Measurements from ENCODE around the gene CHCHD6. TPM values are rescaled to one million over a fixed set of nuclear protein-coding genes. Genes with fewer than 3 reads are reported as not detected.

CHCHD6 gene
- total RNA-seq, 4 donors from 2014 or later, result 13.4 to 22.0 (median 16.1) TPM

DNA sequence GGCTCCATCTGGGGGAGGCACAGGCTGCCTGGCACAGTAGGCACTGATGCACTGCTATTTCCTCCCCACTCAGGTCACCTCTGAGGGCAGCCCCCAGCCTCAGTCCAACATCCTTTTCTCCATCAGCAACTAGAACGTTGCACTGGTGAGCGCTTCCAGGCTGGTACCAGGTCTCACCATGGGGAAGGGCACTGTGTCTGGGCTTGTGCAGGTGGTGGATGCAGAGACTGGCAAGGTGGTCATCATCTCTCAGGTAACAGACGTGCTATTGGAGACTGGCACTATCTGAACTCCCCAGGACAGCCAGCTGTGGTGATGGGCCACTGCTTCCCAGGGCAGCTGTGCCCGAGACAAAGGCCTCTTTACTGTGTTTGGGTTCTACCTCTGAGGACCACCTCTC is 40.8 kb upstream of the CHCHD6 start:
- no peak for DNase-seq (ENCODE audit: low spot score in 2 of 2)
- Histone ChIP-seq H3K9me3 (no peaks in the 10 kb centered on the region), H3K36me3 (no peaks in the 10 kb centered on the region), H3K4me1 (no peaks in the 10 kb centered on the region), H3K4me3 (no peak overlapping the region), H3K27ac (no peak overlapping the region), H3K27me3 (peaks cover 61% of the 10 kb centered on the region)
- TF ChIP-seq POLR2A (IDR thresholded peaks at IDR 0.05) (no peak), CTCF (IDR thresholded peaks at IDR 0.05) (no peak), EP300 (IDR thresholded peaks at IDR 0.05) (no peak), POLR2AphosphoS5 (IDR thresholded peaks at IDR 0.05) (no peak)
- 60% methylated on average over 1 of the region's 4 CpGs for WGBS

DNA sequence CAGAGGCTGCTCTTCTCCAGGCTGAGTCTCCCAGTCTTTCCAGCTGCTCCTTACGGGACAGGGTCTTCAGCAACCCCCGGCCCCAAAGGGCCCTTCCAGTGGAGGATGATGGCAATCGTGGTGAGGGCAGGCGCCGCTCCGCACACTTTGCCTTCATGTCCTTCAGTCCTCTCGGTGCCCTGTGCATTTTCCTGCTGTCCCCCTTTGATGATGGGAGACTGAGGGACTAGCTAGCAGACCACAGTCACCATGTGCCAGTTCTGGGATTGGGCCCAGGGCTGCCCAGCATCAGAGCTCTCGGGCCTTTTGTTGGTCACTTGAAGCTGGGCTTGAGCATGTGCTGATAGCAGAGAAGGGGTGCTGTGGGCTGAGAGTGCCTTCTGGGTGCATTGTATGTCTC is 40.3 kb upstream of the CHCHD6 start:
- no peak for TF ChIP-seq CTCF (IDR thresholded peaks at IDR 0.05)
- TF ChIP-seq POLR2A (IDR thresholded peaks at IDR 0.05), result no peak
- no peak for TF ChIP-seq POLR2AphosphoS5 (IDR thresholded peaks at IDR 0.05)
- no peak for TF ChIP-seq EP300 (IDR thresholded peaks at IDR 0.05)
- DNase-seq (ENCODE audit: low spot score in 2 of 2), result no peak
- 91% methylated on average over 5 of the region's 8 CpGs for WGBS

DNA sequence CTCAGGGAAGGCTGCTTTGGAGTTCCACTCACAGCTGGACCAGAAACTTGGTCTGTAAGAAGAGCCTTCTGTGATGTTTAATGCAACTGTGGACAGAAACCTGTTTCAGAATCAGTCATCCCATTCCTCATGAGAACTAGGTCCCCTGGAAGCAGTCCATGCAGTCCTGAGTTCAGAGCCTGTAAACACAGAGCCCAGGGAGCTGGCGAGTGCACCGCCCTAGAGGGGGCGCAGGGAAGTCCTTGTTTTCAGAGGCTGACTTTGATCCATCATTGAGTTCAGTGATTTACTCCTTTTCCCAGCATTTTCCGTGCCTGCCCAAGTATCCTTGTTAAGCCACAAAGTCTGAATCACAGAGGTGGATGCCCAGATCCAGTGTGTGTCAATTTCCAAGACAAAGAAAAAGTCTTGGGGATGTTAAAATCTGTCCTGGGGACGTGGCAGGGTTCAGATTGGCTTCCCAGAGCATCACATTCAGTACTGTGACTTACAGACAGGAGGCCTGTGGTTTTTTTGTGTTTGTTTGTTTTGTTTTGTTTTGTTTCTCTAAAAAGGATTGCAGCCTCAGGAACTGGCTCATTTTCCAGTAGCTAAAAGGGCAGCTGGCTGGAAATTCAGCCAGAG is 39.3 kb upstream of the CHCHD6 start:
- H3K27ac ChIP-seq, result no peak overlapping the region
- TF ChIP-seq EP300 (IDR thresholded peaks at IDR 0.05) (no peak), POLR2AphosphoS5 (IDR thresholded peaks at IDR 0.05) (no peak), POLR2A (IDR thresholded peaks at IDR 0.05) (no peak), CTCF (IDR thresholded peaks at IDR 0.05) (no peak)
- no peak for DNase-seq (ENCODE audit: low spot score in 2 of 2)
- H3K9me3 ChIP-seq, result no peaks in the 10 kb centered on the region
- WGBS, result 32% methylated on average over 4 of the region's 5 CpGs
- H3K4me1 ChIP-seq, result no peaks in the 10 kb centered on the region
- H3K4me3 ChIP-seq, result no peak overlapping the region
- no peaks in the 10 kb centered on the region for H3K36me3 ChIP-seq
- H3K27me3 ChIP-seq, result peaks cover 53% of the 10 kb centered on the region

More for the DNA sequence above, 40.3 kb upstream of the CHCHD6 start:
- Histone ChIP-seq H3K36me3 (no peaks in the 10 kb centered on the region), H3K4me3 (no peak overlapping the region), H3K9me3 (no peaks in the 10 kb centered on the region), H3K27me3 (peaks cover 61% of the 10 kb centered on the region), H3K27ac (no peak overlapping the region), H3K4me1 (no peaks in the 10 kb centered on the region)

GRCh38 chr3:126665221-126665936 is 38.7 kb upstream of the CHCHD6 start:
- Histone ChIP-seq H3K9me3 (no peaks in the 10 kb centered on the region), H3K27ac (no peak overlapping the region), H3K4me3 (no peak overlapping the region), H3K27me3 (peaks cover 46% of the 10 kb centered on the region), H3K4me1 (no peaks in the 10 kb centered on the region), H3K36me3 (no peaks in the 10 kb centered on the region)
- WGBS, result 70% methylated on average over 5 of the region's 6 CpGs
- TF ChIP-seq POLR2A (IDR thresholded peaks at IDR 0.05) (no peak), POLR2AphosphoS5 (IDR thresholded peaks at IDR 0.05) (no peak), CTCF (IDR thresholded peaks at IDR 0.05) (no peak), EP300 (IDR thresholded peaks at IDR 0.05) (no peak)
- DNase-seq (ENCODE audit: low spot score in 2 of 2), result no peak

GRCh38 chr3:126665959-126666657 is 37.9 kb upstream of the CHCHD6 start:
- no peak overlapping the region for H3K27ac ChIP-seq
- TF ChIP-seq EP300 (IDR thresholded peaks at IDR 0.05) (no peak), POLR2A (IDR thresholded peaks at IDR 0.05) (no peak), CTCF (IDR thresholded peaks at IDR 0.05) (no peak), POLR2AphosphoS5 (IDR thresholded peaks at IDR 0.05) (no peak)
- peaks cover 39% of the 10 kb centered on the region for H3K27me3 ChIP-seq
- no peaks in the 10 kb centered on the region for H3K36me3 ChIP-seq
- WGBS, result 89% methylated on average over 7 of the region's 15 CpGs
- no peaks in the 10 kb centered on the region for H3K9me3 ChIP-seq
- no peak overlapping the region for H3K4me3 ChIP-seq
- no peaks in the 10 kb centered on the region for H3K4me1 ChIP-seq
- DNase-seq (ENCODE audit: low spot score in 2 of 2), result no peak
